NCI-H526 (cell line): ENCODE results near the gene NCEH1.
"Not testable (repeated sequence)": the region's sequence is repeated elsewhere in the genome, so short reads cannot be mapped to it uniquely, and the experiment has no call there.

Experiments
- DNase-seq, 2 experiments: peaks; one replicate each; lab custom pipeline; 2025; lab: John Stamatoyannopoulos, UW

Gene NCEH1

GRCh38 chr3:172710664-172711453 lies at the start of gene NCEH1:
Gene NCEH1 (minus strand): TSS chr3:172711067. CDS start chr3:172710984, 83 bp downstream.
- DNase-seq, result peak; percentile 94 to 97

- not testable (repeated sequence) for DNase-seq
Measured at GRCh38 chr3:172760416-172760815, 49.5 kb upstream of the NCEH1 start.

- DNase-seq, result no peak
Measured at GRCh38 chr3:172753125-172753524, 42.3 kb upstream of the NCEH1 start.

- no peak for DNase-seq
Measured at GRCh38 chr3:172752651-172753050, 41.8 kb upstream of the NCEH1 start.

GRCh38 chr3:172751175-172751704 lies 40.4 kb upstream of the NCEH1 start:
- DNase-seq, result peak; percentile 21 to 47

GRCh38 chr3:172750368-172751174 lies 39.7 kb upstream of the NCEH1 start, which contains the start of gene ECT2:
Gene ECT2 (plus strand): TSS chr3:172750726. CDS start chr3:172754531, 3,805 bp downstream.
- peak; percentile 99 for DNase-seq

GRCh38 chr3:172750069-172750367 lies 39.2 kb upstream of the NCEH1 start:
- DNase-seq, result no peak

GRCh38 chr3:172749230-172749965 lies 38.5 kb upstream of the NCEH1 start:
- DNase-seq, result peak; percentile 70 to 83

- no peak for DNase-seq
Measured at GRCh38 chr3:172746475-172746874, 35.6 kb upstream of the NCEH1 start.

- DNase-seq, result no peak
Measured at GRCh38 chr3:172739462-172739861, 28.6 kb upstream of the NCEH1 start.

GRCh38 chr3:172735014-172735413 lies 24.1 kb upstream of the NCEH1 start:
- DNase-seq, result no peak

- no peak for DNase-seq
Measured at GRCh38 chr3:172726380-172726779, 15.5 kb upstream of the NCEH1 start.

- not testable (repeated sequence) for DNase-seq
Measured at GRCh38 chr3:172722536-172723040, 11.7 kb upstream of the NCEH1 start.

GRCh38 chr3:172717493-172718088 lies 6.7 kb upstream of the NCEH1 start:
- peak in 1 of 2 experiments; percentile 26 for DNase-seq

- DNase-seq, result no peak
Measured at GRCh38 chr3:172716476-172716875, 5.6 kb upstream of the NCEH1 start.

GRCh38 chr3:172713316-172713715 lies 2.4 kb upstream of the NCEH1 start:
- DNase-seq, result no peak

- DNase-seq, result peak in 1 of 2 experiments; percentile 61
Measured at GRCh38 chr3:172711454-172711795, 558 bp upstream of the NCEH1 start.

GRCh38 chr3:172709774-172710663 lies 848 bp downstream of the NCEH1 start:
- DNase-seq, result peak; percentile 27 to 61

- DNase-seq, result no peak
Measured at GRCh38 chr3:172708921-172709773, 1.7 kb downstream of the NCEH1 start.

GRCh38 chr3:172707967-172708366 lies 2.9 kb downstream of the NCEH1 start:
- no peak for DNase-seq
